ENCODE measurements around the gene CDK19. TPM values are rescaled to one million over a fixed set of nuclear protein-coding genes. Genes with fewer than 3 reads are reported as not detected.

Gene CDK19
- total RNA-seq, 1 experiment from 2014 or later = 11.7 TPM

- TF ChIP-seq FOXJ3 (CRISPR knock-in tag; IDR thresholded peaks at IDR 0.05; ENCODE audit: borderline replicate concordance) (no peak), CTCF (IDR thresholded peaks at IDR 0.05) (no peak), SOX15 (CRISPR knock-in tag; IDR thresholded peaks at IDR 0.05) (no peak), ATF6 (CRISPR knock-in tag; IDR thresholded peaks at IDR 0.05) (no peak), KAT7 (CRISPR knock-in tag; IDR thresholded peaks at IDR 0.05; ENCODE audit: borderline replicate concordance) (no peak), ELF4 (CRISPR knock-in tag; IDR thresholded peaks at IDR 0.05; ENCODE audit: low read depth) (no peak), ZNF281 (CRISPR knock-in tag; IDR thresholded peaks at IDR 0.05) (no peak), TCF7 (CRISPR knock-in tag; IDR thresholded peaks at IDR 0.05; ENCODE audit: low read depth) (no peak)
Measured at GRCh38 chr6:110795271-110795670, 20.0 kb downstream of the CDK19 start (continued).

GRCh38 chr6:110786696-110787095, 28.6 kb downstream of the CDK19 start:
- no peak overlapping the region for H3K27ac Mint-ChIP-seq
- CTCF ChIA-PET = no interaction called here

More at GRCh38 chr6:110786696-110787095, 28.6 kb downstream of the CDK19 start:
- Mint-ChIP-seq H3K9me3 (peaks cover 10% of the 10 kb centered on the region), H3K4me1 (no peaks in the 10 kb centered on the region), H3K36me3 (peaks cover 6% of the 10 kb centered on the region), H3K27me3 (ENCODE audit: low read depth) (no peaks in the 10 kb centered on the region), H3K4me3 (no peak overlapping the region)
- no peak for ATAC-seq
- no peak for DNase-seq (ENCODE audit: low spot score)
- POLR2A ChIA-PET = interaction anchor here (1.4 kb wide), 1 partner anchor 90 kb away, joined by 3 read pairs; no protein-coding TSS in a partner anchor
- TF ChIP-seq ZNF423 (CRISPR knock-in tag; IDR thresholded peaks at IDR 0.05) (no peak), ATF3 (CRISPR knock-in tag; conservative IDR thresholded peaks at IDR 0.05) (no peak), EMX1 (CRISPR knock-in tag; IDR thresholded peaks at IDR 0.05) (no peak), ARID4B (CRISPR knock-in tag; IDR thresholded peaks at IDR 0.05; ENCODE audit: borderline replicate concordance) (no peak), ZBTB43 (CRISPR knock-in tag; IDR thresholded peaks at IDR 0.05) (no peak), ZNF396 (CRISPR knock-in tag; IDR thresholded peaks at IDR 0.05; ENCODE audit: borderline replicate concordance) (no peak), ATF2 (CRISPR knock-in tag; IDR thresholded peaks at IDR 0.05; ENCODE audit: borderline replicate concordance, low read depth) (no peak), NFYB (CRISPR knock-in tag; conservative IDR thresholded peaks at IDR 0.05; ENCODE audit: low read depth) (no peak)

Data from WTC11 (cell line).